ENCODE data around the gene MIA3. TPM values are rescaled to one million over a fixed set of nuclear protein-coding genes. Genes with fewer than 3 reads are reported as not detected.

MIA3 gene
- total RNA-seq, 1 experiment from 2014 or later, result 50.8 TPM

- 0 out of 2 replicates have a peak, but pooled peaks cover 7% of the 10 kb centered on the region for H4K20me1 ChIP-seq (ENCODE audit: low read length)
- H3K4me1 ChIP-seq (ENCODE audit: insufficient read depth, low read length), result peaks cover 19% of the 10 kb centered on the region
- H3K9me3 ChIP-seq (ENCODE audit: low read length), result no peaks in the 10 kb centered on the region
- H2AFZ ChIP-seq (ENCODE audit: low read length), result peak overlapping the region; percentile 86
- CTCF ChIA-PET, result no interaction called here
- BruUV-seq (replicated peaks), result TSS peak; percentile 49
- H3K4me2 ChIP-seq (ENCODE audit: low read length), result peak overlapping the region; percentile 95
- H3K9me2 ChIP-seq (replicated peaks; ENCODE audit: low read length), result no peaks in the 10 kb centered on the region
- H3K79me2 ChIP-seq (ENCODE audit: low read length), result peaks cover 71% of the 10 kb centered on the region
- intact Hi-C loops (cut with micrococcal nuclease), result loop anchor here (2.0 to 5.0 kb wide), 3 partner anchors 69 to 1924 kb away; partner anchors contain the start of gene MTARC1
- peak; percentile 94 for DNase-seq
- H3K9ac ChIP-seq (ENCODE audit: low read length), result peak overlapping the region; percentile 73
- peak overlapping the region; percentile 66 for H3K27ac ChIP-seq (ENCODE audit: low read length)
- no peaks in the 10 kb centered on the region for H3K27me3 ChIP-seq (ENCODE audit: low read length)
- POLR2A ChIA-PET (ENCODE audit: unreplicated experiment), result interaction anchor here (0.5 to 0.8 kb wide), 3 partner anchors 41 to 247 kb away, joined by 4 to 7 read pairs (median 5); no protein-coding TSS in a partner anchor
- peaks cover 4% of the 10 kb centered on the region; the same call in 1 of the 2 replicates for H3K36me3 ChIP-seq (ENCODE audit: low read depth, low read length)
- peak; percentile 55 for ATAC-seq
- H3F3A ChIP-seq (ENCODE audit: low read length, unreplicated experiment), result peaks cover 5% of the 10 kb centered on the region
- TF ChIP-seq EZH2phosphoT487 (IDR thresholded peaks at IDR 0.05; ENCODE audit: borderline replicate concordance, low read length), result peak; percentile 72
- TF ChIP-seq EZH2 (IDR thresholded peaks at IDR 0.05; ENCODE audit: low read length, unreplicated experiment), result no peak
- TF ChIP-seq, protein P1, sequence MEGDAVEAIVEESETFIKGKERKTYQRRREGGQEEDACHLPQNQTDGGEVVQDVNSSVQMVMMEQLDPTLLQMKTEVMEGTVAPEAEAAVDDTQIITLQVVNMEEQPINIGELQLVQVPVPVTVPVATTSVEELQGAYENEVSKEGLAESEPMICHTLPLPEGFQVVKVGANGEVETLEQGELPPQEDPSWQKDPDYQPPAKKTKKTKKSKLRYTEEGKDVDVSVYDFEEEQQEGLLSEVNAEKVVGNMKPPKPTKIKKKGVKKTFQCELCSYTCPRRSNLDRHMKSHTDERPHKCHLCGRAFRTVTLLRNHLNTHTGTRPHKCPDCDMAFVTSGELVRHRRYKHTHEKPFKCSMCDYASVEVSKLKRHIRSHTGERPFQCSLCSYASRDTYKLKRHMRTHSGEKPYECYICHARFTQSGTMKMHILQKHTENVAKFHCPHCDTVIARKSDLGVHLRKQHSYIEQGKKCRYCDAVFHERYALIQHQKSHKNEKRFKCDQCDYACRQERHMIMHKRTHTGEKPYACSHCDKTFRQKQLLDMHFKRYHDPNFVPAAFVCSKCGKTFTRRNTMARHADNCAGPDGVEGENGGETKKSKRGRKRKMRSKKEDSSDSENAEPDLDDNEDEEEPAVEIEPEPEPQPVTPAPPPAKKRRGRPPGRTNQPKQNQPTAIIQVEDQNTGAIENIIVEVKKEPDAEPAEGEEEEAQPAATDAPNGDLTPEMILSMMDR (conservative IDR thresholded peaks at IDR 0.05; ENCODE audit: low read depth, low read length), result no peak
- H3K4me3 ChIP-seq (ENCODE audit: low read length), result peak overlapping the region; percentile 79
These were observed 93.7 kb downstream of the MIA3 start for GRCh38 chr1:222711319-222712252.

GRCh38 chr1:222712253-222713090 lies 94.6 kb downstream of the MIA3 start, which contains the start of the genes AIDA and BROX:
Gene AIDA (minus strand): TSS chr1:222712491. CDS start chr1:222712317, 174 bp downstream.
Gene BROX (plus strand): TSS chr1:222712564. CDS start chr1:222715700, 3,136 bp downstream.
- H3K4me1 ChIP-seq (ENCODE audit: insufficient read depth, low read length), result peaks cover 19% of the 10 kb centered on the region
- peak within 1 kb of the TSS; percentile 83 for H3K9ac ChIP-seq (ENCODE audit: low read length)
- DNase-seq (peak; percentile 94), ATAC-seq (peak; percentile 77)
- peaks cover 62% of the 10 kb centered on the region for H3K79me2 ChIP-seq (ENCODE audit: low read length)
- peak within 1 kb of the TSS; percentile 95 for H3K4me2 ChIP-seq (ENCODE audit: low read length)
- H3K36me3 ChIP-seq (ENCODE audit: low read depth, low read length), result peaks cover 11% of the 10 kb centered on the region
- H3K4me3 ChIP-seq (ENCODE audit: low read length), result peak within 1 kb of the TSS; percentile 79
- H2AFZ ChIP-seq (ENCODE audit: low read length), result peak within 1 kb of the TSS; percentile 98
- intact Hi-C loops (cut with micrococcal nuclease), result loop anchor here (1.0 to 5.0 kb wide), 4 partner anchors 70 to 1925 kb away; partner anchors contain the start of gene MTARC1
- no peaks in the 10 kb centered on the region for H3K9me3 ChIP-seq (ENCODE audit: low read length)
- H3K27ac ChIP-seq (ENCODE audit: low read length), result peak within 1 kb of the TSS; percentile 78
- no peaks in the 10 kb centered on the region for H3K9me2 ChIP-seq (replicated peaks; ENCODE audit: low read length)
- 0 out of 2 replicates have a peak, but pooled peaks cover 7% of the 10 kb centered on the region for H4K20me1 ChIP-seq (ENCODE audit: low read length)
- POLR2A ChIA-PET (ENCODE audit: unreplicated experiment), result interaction anchor here (0.7 to 1.1 kb wide), 4 partner anchors 24 to 123 kb away, joined by 3 to 8 read pairs (median 4); partner anchors contain the start of genes FAM177B and TAF1A
- TF ChIP-seq EZH2 (IDR thresholded peaks at IDR 0.05; ENCODE audit: low read length, unreplicated experiment) (no peak), EZH2phosphoT487 (IDR thresholded peaks at IDR 0.05; ENCODE audit: borderline replicate concordance, low read length) (no peak)
- TF ChIP-seq, protein P1 (conservative IDR thresholded peaks at IDR 0.05; ENCODE audit: low read depth, low read length), result no peak
- TSS peak; percentile 71 for BruUV-seq (replicated peaks)
- peaks cover 5% of the 10 kb centered on the region for H3F3A ChIP-seq (ENCODE audit: low read length, unreplicated experiment)
- H3K27me3 ChIP-seq (ENCODE audit: low read length), result no peaks in the 10 kb centered on the region
- CTCF ChIA-PET, result no interaction called here
